DOHH2 (cell line): ENCODE results near the gene TLNRD1.

ENCODE experiments used
- CTCF ChIP-seq: fragments of 200-600 bp; sonication (generic); IDR thresholded peaks from one replicate; pipeline ENCODE4 v1.5.1; 2014; ENCODE audit warnings: antibody characterized with exemption, mild to moderate bottlenecking, low read depth, low read length; ENCODE audit not compliant: poor library complexity, severe bottlenecking
- EZH2phosphoT487 ChIP-seq: fragments of 200-600 bp; sonication (generic); IDR thresholded peaks from 2 replicates; pipeline ENCODE4 v1.6.1; 2017; ENCODE audit warnings: borderline replicate concordance, mild to moderate bottlenecking, antibody characterized with exemption, low read length, moderate library complexity, mixed read lengths

DNA sequence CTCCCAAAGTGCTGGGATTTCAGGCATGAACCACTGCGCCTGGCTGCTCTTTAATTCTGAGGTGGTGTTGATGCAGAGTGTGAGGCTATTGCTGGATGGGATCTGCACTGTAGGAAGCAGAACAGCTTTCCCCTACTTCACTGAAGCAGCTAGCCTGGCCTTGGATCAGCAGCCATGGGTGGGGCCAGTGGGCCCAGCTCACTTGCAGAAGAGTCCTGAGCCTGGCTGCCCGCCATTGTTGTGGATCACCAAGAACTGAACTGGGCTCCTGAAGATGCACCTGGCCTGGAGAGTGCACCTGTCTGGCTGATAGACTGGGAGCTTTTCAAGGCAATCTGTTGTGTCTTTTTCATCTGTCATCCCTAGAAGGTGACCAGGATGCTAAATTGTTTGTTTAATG is 11.9 kb downstream of the TLNRD1 start:
- TF ChIP-seq CTCF (no peak), EZH2phosphoT487 (no peak)
